PC-3 (cell line): ENCODE data around the gene GPRC6A.
"Not testable (repeated sequence)": the region's sequence is repeated elsewhere in the genome, so short reads cannot be mapped to it uniquely, and the experiment has no call there.

Experiments used
- CTCF ChIP-seq: fragments of 300-600 bp; sonication (generic); conservative IDR thresholded peaks from 2 replicates; pipeline ENCODE4 v1.5.1; 2017; ENCODE audit warnings: antibody characterized with exemption, low read depth, mild to moderate bottlenecking, low read length
- EZH2 ChIP-seq: fragments of 300-600 bp; sonication (generic); IDR thresholded peaks from one replicate; pipeline ENCODE4 v1.6.1; 2017; ENCODE audit warnings: antibody characterized with exemption, mild to moderate bottlenecking, low read length; ENCODE audit not compliant: unreplicated experiment
- EZH2phosphoT487 ChIP-seq: fragments of 300-600 bp; sonication (generic); IDR thresholded peaks from 2 replicates; pipeline ENCODE4 v1.6.1; 2018; ENCODE audit warnings: mild to moderate bottlenecking, antibody characterized with exemption, low read length, borderline replicate concordance

- not testable (repeated sequence) for TF ChIP-seq CTCF, EZH2phosphoT487, EZH2
Measured at GRCh38 chr6:116816336-116816735, 12.5 kb downstream of the GPRC6A start.
